ENCODE data around the gene CRHR1. TPM values are rescaled to one million over a fixed set of nuclear protein-coding genes. Genes with fewer than 3 reads are reported as not detected.

CRHR1 gene
- polyA plus RNA-seq, 1 donor (not counting 4 experiments of a cell fraction or from before 2014, with no cell fraction given) = not detected

DNA sequence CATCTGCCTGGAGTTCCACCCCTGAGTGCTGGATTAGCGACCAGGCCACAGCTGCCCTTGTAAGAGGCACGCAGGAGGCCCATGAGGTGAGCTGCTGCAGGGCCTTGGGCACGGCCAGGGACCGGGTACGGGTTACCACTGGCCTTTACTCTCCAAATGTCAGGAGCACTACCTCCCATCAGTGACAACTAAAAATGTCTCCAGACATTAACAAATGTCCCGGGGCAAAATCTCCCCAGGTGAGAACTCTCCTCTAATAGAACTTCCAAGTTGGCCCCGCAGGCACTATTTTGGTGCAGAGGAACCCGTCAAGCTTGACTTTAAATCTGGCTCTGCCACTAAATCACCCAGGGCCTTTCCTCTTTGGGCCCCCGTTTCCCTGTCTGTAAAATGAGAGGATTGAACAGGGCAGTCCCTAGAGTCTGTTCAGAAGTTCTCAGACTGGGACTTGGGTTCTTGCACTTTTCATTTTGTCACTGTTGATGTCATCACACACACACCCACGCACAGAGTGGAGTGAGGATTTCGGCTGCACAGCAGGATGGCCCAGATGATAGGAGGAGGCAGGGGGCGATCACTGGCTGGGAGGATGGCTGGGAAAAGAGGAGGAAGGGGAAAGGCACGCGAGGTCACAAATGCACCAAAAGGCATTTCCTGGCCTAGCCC is 85.7 kb downstream of the CRHR1 start:
- no peaks in the 10 kb centered on the region for H3K9me1 ChIP-seq (ENCODE audit: control insufficient read depth, extremely low read depth, insufficient read depth, low read length)
- TF ChIP-seq, protein P1, sequence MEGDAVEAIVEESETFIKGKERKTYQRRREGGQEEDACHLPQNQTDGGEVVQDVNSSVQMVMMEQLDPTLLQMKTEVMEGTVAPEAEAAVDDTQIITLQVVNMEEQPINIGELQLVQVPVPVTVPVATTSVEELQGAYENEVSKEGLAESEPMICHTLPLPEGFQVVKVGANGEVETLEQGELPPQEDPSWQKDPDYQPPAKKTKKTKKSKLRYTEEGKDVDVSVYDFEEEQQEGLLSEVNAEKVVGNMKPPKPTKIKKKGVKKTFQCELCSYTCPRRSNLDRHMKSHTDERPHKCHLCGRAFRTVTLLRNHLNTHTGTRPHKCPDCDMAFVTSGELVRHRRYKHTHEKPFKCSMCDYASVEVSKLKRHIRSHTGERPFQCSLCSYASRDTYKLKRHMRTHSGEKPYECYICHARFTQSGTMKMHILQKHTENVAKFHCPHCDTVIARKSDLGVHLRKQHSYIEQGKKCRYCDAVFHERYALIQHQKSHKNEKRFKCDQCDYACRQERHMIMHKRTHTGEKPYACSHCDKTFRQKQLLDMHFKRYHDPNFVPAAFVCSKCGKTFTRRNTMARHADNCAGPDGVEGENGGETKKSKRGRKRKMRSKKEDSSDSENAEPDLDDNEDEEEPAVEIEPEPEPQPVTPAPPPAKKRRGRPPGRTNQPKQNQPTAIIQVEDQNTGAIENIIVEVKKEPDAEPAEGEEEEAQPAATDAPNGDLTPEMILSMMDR (optimal IDR thresholded peaks at IDR 0.05 in 1 of 3, IDR thresholded peaks at IDR 0.05 in 1 of 3, conservative IDR thresholded peaks at IDR 0.05 in 1 of 3; ENCODE audit: extremely low read depth in 1 of 3, insufficient read depth in 2 of 3, low read length in 3 of 3) = no peak
- TF ChIP-seq EZH2 (IDR thresholded peaks at IDR 0.05; ENCODE audit: low read length) = no peak
- no peak overlapping the region for H2AFZ ChIP-seq (ENCODE audit: control insufficient read depth, low read length)
- H3K27me3 ChIP-seq (ENCODE audit: control insufficient read depth, extremely low read depth, insufficient read depth, low read length) = peaks cover 3% of the 10 kb centered on the region
- dilution Hi-C loops (cut with MboI; ENCODE audit: extremely low pct_ligation_motif_present, low sequenced_read_pairs) = loop anchor here (25.0 kb wide), 1 partner anchor 233 kb away; no protein-coding TSS in a partner anchor
- H3K79me2 ChIP-seq (ENCODE audit: control insufficient read depth, insufficient read depth, low read length) = no peaks in the 10 kb centered on the region
- H4K20me1 ChIP-seq (ENCODE audit: control insufficient read depth, extremely low read depth, insufficient read depth, low read length) = no peaks in the 10 kb centered on the region
- no peak overlapping the region for H3K4me3 ChIP-seq (ENCODE audit: control insufficient read depth in 2 of 3, extremely low read depth in 1 of 3, insufficient read depth in 2 of 3, low read depth in 1 of 3, low read length in 3 of 3)
- H3K9me3 ChIP-seq (ENCODE audit: control insufficient read depth, low read depth, low read length) = no peaks in the 10 kb centered on the region
- DNase-seq (ENCODE audit: low read depth, low spot score) (no peak), FAIRE-seq (no peak)
- no peaks in the 10 kb centered on the region for H3K4me1 ChIP-seq (ENCODE audit: control insufficient read depth, extremely low read depth, insufficient read depth, low read length)
- H3K36me3 ChIP-seq (ENCODE audit: control insufficient read depth in 2 of 2, extremely low read depth in 1 of 2, insufficient read depth in 2 of 2, low read length in 2 of 2) = no peaks in the 10 kb centered on the region
- H3K4me2 ChIP-seq (ENCODE audit: control insufficient read depth, extremely low read depth, insufficient read depth, low read depth, low read length) = no peak overlapping the region
- no peak overlapping the region for H3K9ac ChIP-seq (ENCODE audit: control insufficient read depth, extremely low read depth, insufficient read depth, low read length)
- no peak overlapping the region for H3K27ac ChIP-seq (ENCODE audit: control insufficient read depth, insufficient read depth, low read length)

DNA sequence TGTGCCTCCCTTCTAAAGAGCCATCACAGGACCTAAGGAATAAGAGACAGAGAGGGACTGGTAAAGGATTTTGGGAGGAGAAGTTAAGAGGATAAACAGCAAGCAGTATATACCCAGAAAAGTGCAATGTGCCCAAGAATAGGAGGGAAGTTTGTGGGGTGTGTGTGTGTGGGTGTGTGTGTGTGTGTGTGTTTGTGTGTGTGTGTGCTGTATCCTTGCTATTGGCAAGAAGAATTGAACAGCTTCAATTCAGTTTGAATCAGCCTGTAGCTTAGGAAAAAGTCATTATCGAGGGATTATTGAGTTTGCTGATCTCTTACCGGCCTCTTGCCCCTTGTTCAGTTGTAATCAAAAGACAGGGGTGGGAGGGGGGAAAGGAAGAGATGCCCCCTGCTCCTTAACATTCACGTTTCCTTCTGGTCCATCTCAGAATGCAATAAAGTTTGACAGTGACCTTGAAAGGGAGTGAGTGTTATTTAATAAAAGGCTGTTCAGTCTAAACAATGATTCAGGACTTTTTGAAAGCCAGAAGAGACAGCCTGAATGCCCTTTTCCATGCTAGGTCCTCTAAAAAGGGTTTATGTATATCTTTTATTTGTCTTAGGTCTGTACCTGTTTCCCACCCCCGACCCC is 86.3 kb downstream of the CRHR1 start:
- FAIRE-seq = no peak
- no peak overlapping the region for H2AFZ ChIP-seq (ENCODE audit: control insufficient read depth, low read length)
- H3K9ac ChIP-seq (ENCODE audit: control insufficient read depth, extremely low read depth, insufficient read depth, low read length) = no peak overlapping the region
- no peak overlapping the region for H3K4me3 ChIP-seq (ENCODE audit: control insufficient read depth in 2 of 3, extremely low read depth in 1 of 3, insufficient read depth in 2 of 3, low read depth in 1 of 3, low read length in 3 of 3)
- H3K27ac ChIP-seq (ENCODE audit: control insufficient read depth, insufficient read depth, low read length) = no peak overlapping the region
- no peaks in the 10 kb centered on the region for H3K79me2 ChIP-seq (ENCODE audit: control insufficient read depth, insufficient read depth, low read length)
- TF ChIP-seq, protein P1 (optimal IDR thresholded peaks at IDR 0.05 in 1 of 3, IDR thresholded peaks at IDR 0.05 in 1 of 3, conservative IDR thresholded peaks at IDR 0.05 in 1 of 3; ENCODE audit: extremely low read depth in 1 of 3, insufficient read depth in 2 of 3, low read length in 3 of 3) = no peak
- TF ChIP-seq EZH2 (IDR thresholded peaks at IDR 0.05; ENCODE audit: low read length) = no peak
- H3K27me3 ChIP-seq (ENCODE audit: control insufficient read depth, extremely low read depth, insufficient read depth, low read length) = no peaks in the 10 kb centered on the region
- H4K20me1 ChIP-seq (ENCODE audit: control insufficient read depth, extremely low read depth, insufficient read depth, low read length) = no peaks in the 10 kb centered on the region
- H3K36me3 ChIP-seq (ENCODE audit: control insufficient read depth in 2 of 2, extremely low read depth in 1 of 2, insufficient read depth in 2 of 2, low read length in 2 of 2) = no peaks in the 10 kb centered on the region
- no peak for DNase-seq (ENCODE audit: low read depth, low spot score)
- no peaks in the 10 kb centered on the region for H3K4me1 ChIP-seq (ENCODE audit: control insufficient read depth, extremely low read depth, insufficient read depth, low read length)
- dilution Hi-C loops (cut with MboI; ENCODE audit: extremely low pct_ligation_motif_present, low sequenced_read_pairs) = loop anchor here (25.0 kb wide), 1 partner anchor 233 kb away; no protein-coding TSS in a partner anchor
- no peak overlapping the region for H3K4me2 ChIP-seq (ENCODE audit: control insufficient read depth, extremely low read depth, insufficient read depth, low read depth, low read length)
- no peaks in the 10 kb centered on the region for H3K9me1 ChIP-seq (ENCODE audit: control insufficient read depth, extremely low read depth, insufficient read depth, low read length)
- no peaks in the 10 kb centered on the region for H3K9me3 ChIP-seq (ENCODE audit: control insufficient read depth, low read depth, low read length)

All from keratinocyte (primary cell).